WTC11 (cell line): ENCODE data around the gene SFRP2. TPM values are rescaled to one million over a fixed set of nuclear protein-coding genes. Genes with fewer than 3 reads are reported as not detected.

ENCODE experiments used
- ATAC-seq: fragments of 200-7000 bp; cut with Tn5 transposase; 2 replicates; pipeline ENCODE4 v1.10.0; 2021; ENCODE audit warnings: mild to moderate bottlenecking, moderate library complexity
- CTCF ChIA-PET: fragments of 300-600 bp; sonication (Branson Sonifier 250); formaldehyde crosslinking; loops from one replicate; lab custom pipeline; 2021; ENCODE audit warnings: antibody characterized with exemption; lab: Charles Lee
- POLR2A ChIA-PET: fragments of 350-600 bp; sonication (Branson Sonifier 250); formaldehyde crosslinking; loops from one replicate; lab custom pipeline; 2021; ENCODE audit warnings: antibody characterized with exemption; lab: Charles Lee
- DNase-seq: peaks from one replicate; pipeline ENCODE4 v3.0.0; 2021; ENCODE audit warnings: low spot score
- H3K27ac Mint-ChIP-seq: 2 replicates; pipeline ENCODE4 v1.8.0; 2021; ENCODE audit warnings: mixed read lengths
- H3K27me3 Mint-ChIP-seq: 2 replicates; pipeline ENCODE4 v1.8.0; 2021; ENCODE audit warnings: low read depth, mild to moderate bottlenecking, moderate library complexity, mixed read lengths
- H3K36me3 Mint-ChIP-seq: 2 replicates; pipeline ENCODE4 v1.8.0; 2021; ENCODE audit warnings: mixed read lengths
- H3K4me1 Mint-ChIP-seq: 2 replicates; pipeline ENCODE4 v1.8.0; 2022; ENCODE audit warnings: mixed read lengths
- H3K4me3 Mint-ChIP-seq: 2 replicates; pipeline ENCODE4 v1.8.0; 2021; ENCODE audit warnings: mild to moderate bottlenecking, moderate library complexity, mixed read lengths
- H3K9me3 Mint-ChIP-seq: 2 replicates; pipeline ENCODE4 v1.8.0; 2021; ENCODE audit warnings: mixed read lengths
- ARID4B ChIP-seq: sonication (generic); formaldehyde crosslinking; IDR thresholded peaks from 2 replicates; pipeline ENCODE4 v1.8.0; 2023; ENCODE audit warnings: missing genetic modification reagents, mild to moderate bottlenecking, borderline replicate concordance
- CREB1 ChIP-seq: sonication (generic); formaldehyde crosslinking; IDR thresholded peaks from 2 replicates; pipeline ENCODE4 v1.8.0; 2023; ENCODE audit warnings: mild to moderate bottlenecking, missing genetic modification reagents
- ELF4 ChIP-seq: sonication (generic); formaldehyde crosslinking; IDR thresholded peaks from 2 replicates; pipeline ENCODE4 v1.8.1; 2022; ENCODE audit warnings: low read depth, mild to moderate bottlenecking, moderate library complexity, missing genetic modification reagents
- EMX1 ChIP-seq: fragments of 250-450 bp; sonication (Bioruptor Pico); IDR thresholded peaks from 2 replicates; pipeline ENCODE4 v1.8.0; 2021; ENCODE audit warnings: mild to moderate bottlenecking
- ERG ChIP-seq: fragments of 250-450 bp; sonication (Bioruptor Pico); IDR thresholded peaks from 2 replicates; pipeline ENCODE4 v1.8.0; 2021; ENCODE audit warnings: mild to moderate bottlenecking
- FOXK1 ChIP-seq: sonication (generic); formaldehyde crosslinking; IDR thresholded peaks from 2 replicates; pipeline ENCODE4 v1.8.0; 2022; ENCODE audit warnings: mild to moderate bottlenecking, moderate library complexity, missing genetic modification reagents
- GRHL2 ChIP-seq: fragments of 250-450 bp; sonication (Bioruptor Pico); IDR thresholded peaks from 2 replicates; pipeline ENCODE4 v1.8.0; 2022; ENCODE audit warnings: mild to moderate bottlenecking, moderate library complexity; ENCODE audit not compliant: insufficient replicate concordance, severe bottlenecking
- HMGA2 ChIP-seq: fragments of 250-450 bp; sonication (Bioruptor Pico); IDR thresholded peaks from 2 replicates; pipeline ENCODE4 v1.4.0; 2021; ENCODE audit warnings: mild to moderate bottlenecking, moderate library complexity
- KAT7 ChIP-seq: sonication (generic); formaldehyde crosslinking; IDR thresholded peaks from 2 replicates; pipeline ENCODE4 v1.8.1; 2023; ENCODE audit warnings: missing genetic modification reagents, mild to moderate bottlenecking, borderline replicate concordance
- NR2C2 ChIP-seq: sonication (generic); formaldehyde crosslinking; IDR thresholded peaks from 2 replicates; pipeline ENCODE4 v1.8.0; 2022; ENCODE audit warnings: mild to moderate bottlenecking, missing genetic modification reagents
- SP1 ChIP-seq: sonication (generic); formaldehyde crosslinking; conservative IDR thresholded peaks from 2 replicates; pipeline ENCODE4 v1.8.1; 2022; ENCODE audit warnings: missing genetic modification reagents
- STAT6 ChIP-seq: sonication (generic); formaldehyde crosslinking; conservative IDR thresholded peaks from 2 replicates; pipeline ENCODE4 v1.8.1; 2023; ENCODE audit warnings: mild to moderate bottlenecking, low read depth, missing genetic modification reagents, moderate library complexity
- TEAD1 ChIP-seq: sonication (generic); formaldehyde crosslinking; IDR thresholded peaks from 2 replicates; pipeline ENCODE4 v1.8.0; 2022; ENCODE audit warnings: mild to moderate bottlenecking, missing genetic modification reagents
- ZNF121 ChIP-seq: sonication (generic); formaldehyde crosslinking; IDR thresholded peaks from 2 replicates; pipeline ENCODE4 v1.8.0; 2023; ENCODE audit warnings: missing genetic modification reagents
- ZNF671 ChIP-seq: fragments of 250-450 bp; sonication (Bioruptor Pico); IDR thresholded peaks from 2 replicates; pipeline ENCODE4 v1.8.0; 2021; ENCODE audit warnings: mild to moderate bottlenecking
- total RNA-seq: library from RNA; stranded (reverse); gene quantifications from 3 replicates; pipeline ENCODE4 v1.2.3, GENCODE V29; 2021
- TF ChIP-seq, protein P1 (sequence below): sonication (generic); formaldehyde crosslinking; IDR thresholded peaks from 2 replicates; pipeline ENCODE4 v1.8.0; 2022; ENCODE audit warnings: mild to moderate bottlenecking, missing genetic modification reagents
- TF ChIP-seq, protein P2 (sequence below): sonication (generic); formaldehyde crosslinking; IDR thresholded peaks from 2 replicates; pipeline ENCODE4 v1.8.1; 2022; ENCODE audit warnings: mild to moderate bottlenecking, missing genetic modification reagents, moderate library complexity, borderline replicate concordance

Gene SFRP2
- total RNA-seq, 1 experiment from 2014 or later, result 417 TPM

DNA sequence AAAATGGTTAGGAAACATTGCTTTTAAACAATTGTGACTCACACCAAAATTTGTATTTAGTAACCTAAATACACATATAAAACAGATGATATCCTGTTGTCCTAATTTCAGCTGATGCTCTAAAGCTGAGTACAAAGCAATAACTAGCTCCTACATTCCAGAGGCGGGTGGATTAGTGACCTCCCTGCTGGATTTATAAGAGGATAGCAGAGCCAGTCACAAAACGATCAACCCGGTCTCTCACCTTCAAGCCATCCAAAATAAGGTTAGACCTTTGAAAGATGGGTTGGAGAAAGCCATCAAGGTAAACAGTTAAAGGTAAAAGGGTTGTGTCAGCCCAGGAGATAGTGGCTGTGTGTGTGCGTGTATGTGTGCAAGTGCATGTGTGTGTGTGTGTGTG lies 43.2 kb upstream of the SFRP2 start (continued):
- TF ChIP-seq ERG (CRISPR knock-in tag), result no peak

DNA sequence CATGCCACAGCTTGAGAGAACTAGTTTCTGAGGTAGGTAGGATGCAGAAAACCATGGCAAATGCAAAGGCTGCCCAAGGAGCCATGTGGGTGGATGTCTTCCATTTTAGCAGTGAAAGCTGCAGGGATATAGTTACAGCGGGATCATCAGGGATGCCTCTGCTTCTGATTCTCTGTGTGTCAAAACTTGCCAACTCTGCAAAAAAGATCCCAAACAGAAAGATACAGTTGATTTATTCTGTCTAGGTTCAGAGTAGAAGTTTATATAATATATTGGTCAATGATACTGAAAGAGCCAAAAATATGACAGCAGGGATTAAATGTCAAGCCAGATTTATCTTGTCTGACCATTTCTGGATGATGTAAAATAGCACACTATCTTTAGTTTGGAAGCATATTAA lies 42.4 kb upstream of the SFRP2 start:
- H3K27me3 Mint-ChIP-seq, result no peaks in the 10 kb centered on the region
- ChIA-PET CTCF (no interaction called here), POLR2A (no interaction called here)
- DNase-seq (no peak), ATAC-seq (no peak)
- H3K9me3 Mint-ChIP-seq, result 0 out of 2 replicates have a peak, but pooled peaks cover 4% of the 10 kb centered on the region
- H3K4me1 Mint-ChIP-seq, result peaks cover 13% of the 10 kb centered on the region
- no peak overlapping the region for H3K27ac Mint-ChIP-seq
- H3K36me3 Mint-ChIP-seq, result no peaks in the 10 kb centered on the region
- no peak for TF ChIP-seq SP1 (CRISPR knock-in tag)
- no peak overlapping the region for H3K4me3 Mint-ChIP-seq

DNA sequence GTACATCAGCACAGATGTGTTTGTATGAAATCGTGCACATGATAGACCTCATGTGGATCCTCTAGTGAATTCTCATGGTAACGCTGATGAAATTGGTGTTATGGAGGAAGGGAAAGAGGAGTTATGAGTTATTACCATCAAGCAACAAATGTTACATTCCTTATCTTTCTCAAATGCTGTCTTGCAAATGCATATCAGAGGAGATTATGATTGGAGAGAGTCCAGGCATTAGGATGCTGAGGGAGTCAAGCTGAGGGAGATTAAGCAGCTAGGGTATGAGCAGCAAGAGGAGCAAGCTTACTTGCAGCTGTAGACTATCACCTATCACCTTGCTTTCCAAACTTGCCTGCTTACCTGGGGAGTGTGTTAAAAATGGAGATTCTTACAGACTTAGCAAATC lies 36.8 kb upstream of the SFRP2 start:
- no peak overlapping the region for H3K27ac Mint-ChIP-seq
- TF ChIP-seq FOXK1 (CRISPR knock-in tag), result no peak
- TF ChIP-seq EMX1 (CRISPR knock-in tag), result no peak
- TF ChIP-seq, protein P1, sequence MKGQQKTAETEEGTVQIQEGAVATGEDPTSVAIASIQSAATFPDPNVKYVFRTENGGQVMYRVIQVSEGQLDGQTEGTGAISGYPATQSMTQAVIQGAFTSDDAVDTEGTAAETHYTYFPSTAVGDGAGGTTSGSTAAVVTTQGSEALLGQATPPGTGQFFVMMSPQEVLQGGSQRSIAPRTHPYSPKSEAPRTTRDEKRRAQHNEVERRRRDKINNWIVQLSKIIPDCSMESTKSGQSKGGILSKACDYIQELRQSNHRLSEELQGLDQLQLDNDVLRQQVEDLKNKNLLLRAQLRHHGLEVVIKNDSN, result no peak
- no peak for TF ChIP-seq ERG (CRISPR knock-in tag)
- no peak for TF ChIP-seq NR2C2 (CRISPR knock-in tag)
- TF ChIP-seq ELF4 (CRISPR knock-in tag), result no peak
- no peak for TF ChIP-seq CREB1
- no peak for TF ChIP-seq ZNF671 (CRISPR knock-in tag)
- TF ChIP-seq KAT7, result no peak
- TF ChIP-seq ZNF121 (CRISPR knock-in tag), result no peak
- TF ChIP-seq ARID4B (CRISPR knock-in tag), result no peak
- TF ChIP-seq, all 79 proteins: peak for 0
- no peaks in the 10 kb centered on the region for H3K27me3 Mint-ChIP-seq

DNA sequence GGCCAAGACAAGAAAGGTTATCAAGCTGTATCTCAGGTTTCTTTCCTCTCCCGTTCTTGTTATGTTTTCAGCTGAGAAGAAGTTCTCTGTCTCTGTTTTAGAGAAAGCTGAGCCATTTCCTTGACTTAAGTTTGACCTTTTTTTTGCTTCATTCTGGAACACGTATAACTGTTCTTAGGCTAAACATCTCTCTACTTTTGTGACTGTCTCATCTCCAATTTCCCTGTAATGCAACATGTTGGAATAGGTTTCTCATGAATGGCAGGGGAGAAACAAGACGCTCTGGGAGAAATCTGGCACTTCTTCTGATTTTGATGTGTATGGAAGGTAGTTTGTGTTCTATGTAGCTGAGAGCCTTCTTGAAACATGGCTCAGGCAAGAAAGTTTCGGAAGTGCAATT lies 36.2 kb upstream of the SFRP2 start:
- DNase-seq (no peak), ATAC-seq (no peak)
- Mint-ChIP-seq H3K27me3 (no peaks in the 10 kb centered on the region), H3K27ac (no peak overlapping the region), H3K4me3 (no peak overlapping the region), H3K9me3 (peaks cover 12% of the 10 kb centered on the region), H3K36me3 (peaks cover 5% of the 10 kb centered on the region; the same call in 1 of the 2 replicates), H3K4me1 (peaks cover 5% of the 10 kb centered on the region)
- ChIA-PET CTCF (no interaction called here), POLR2A (no interaction called here)
- TF ChIP-seq STAT6 (no peak), FOXK1 (CRISPR knock-in tag) (no peak), HMGA2 (CRISPR knock-in tag) (no peak), TEAD1 (CRISPR knock-in tag) (no peak), GRHL2 (CRISPR knock-in tag) (no peak)
- TF ChIP-seq, protein P2, sequence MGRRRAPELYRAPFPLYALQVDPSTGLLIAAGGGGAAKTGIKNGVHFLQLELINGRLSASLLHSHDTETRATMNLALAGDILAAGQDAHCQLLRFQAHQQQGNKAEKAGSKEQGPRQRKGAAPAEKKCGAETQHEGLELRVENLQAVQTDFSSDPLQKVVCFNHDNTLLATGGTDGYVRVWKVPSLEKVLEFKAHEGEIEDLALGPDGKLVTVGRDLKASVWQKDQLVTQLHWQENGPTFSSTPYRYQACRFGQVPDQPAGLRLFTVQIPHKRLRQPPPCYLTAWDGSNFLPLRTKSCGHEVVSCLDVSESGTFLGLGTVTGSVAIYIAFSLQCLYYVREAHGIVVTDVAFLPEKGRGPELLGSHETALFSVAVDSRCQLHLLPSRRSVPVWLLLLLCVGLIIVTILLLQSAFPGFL, result no peak

More for the DNA sequence above, 36.8 kb upstream of the SFRP2 start:
- Mint-ChIP-seq H3K4me3 (no peak overlapping the region), H3K36me3 (0 out of 2 replicates have a peak, but pooled peaks cover under 1% of the 10 kb centered on the region), H3K4me1 (peaks cover 9% of the 10 kb centered on the region), H3K9me3 (peaks cover 6% of the 10 kb centered on the region)
- ATAC-seq (no peak; the same call in 1 of the 2 replicates), DNase-seq (no peak)
- ChIA-PET CTCF (no interaction called here), POLR2A (no interaction called here)
